ENCODE data around the gene KRT25. TPM values are rescaled to one million over a fixed set of nuclear protein-coding genes. Genes with fewer than 3 reads are reported as not detected.
"Not testable (repeated sequence)": the region's sequence is repeated elsewhere in the genome, so short reads cannot be mapped to it uniquely, and the experiment has no call there.

The KRT25 gene
- polyA plus RNA-seq, 1 donor from 2014 or later: 0.19 TPM

DNA sequence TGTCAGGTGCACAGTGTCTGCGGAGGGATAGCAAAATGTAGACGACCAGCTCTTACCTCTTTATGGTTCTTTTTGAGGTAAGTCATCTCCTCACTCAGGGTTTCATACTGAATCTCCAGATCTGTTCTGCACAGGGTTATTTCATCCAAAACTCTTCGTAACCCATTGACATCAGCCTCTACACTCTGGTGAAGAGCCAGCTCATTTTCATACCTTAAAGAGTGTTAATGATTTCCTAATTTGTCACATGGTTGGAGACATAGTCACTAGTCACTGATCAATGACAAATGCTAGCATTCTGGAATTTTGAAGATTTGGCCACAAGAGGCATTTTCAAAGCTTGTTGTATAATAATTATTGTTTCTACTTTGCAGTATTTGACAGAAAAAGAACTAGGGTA is 1.3 kb downstream of the KRT25 start:
- Histone ChIP-seq H3K27me3 (ENCODE audit: insufficient read depth, low read depth, low read length) (no peaks in the 10 kb centered on the region), H2AFZ (ENCODE audit: low read depth, low read length) (no peak overlapping the region), H3K4me2 (ENCODE audit: low read length) (no peak overlapping the region), H4K20me1 (ENCODE audit: insufficient read depth) (no peaks in the 10 kb centered on the region), H3K9ac (ENCODE audit: low read length) (no peak overlapping the region), H3K9me2 (ENCODE audit: insufficient read depth, low read length) (no peaks in the 10 kb centered on the region), H3K36me3 (ENCODE audit: insufficient read depth, low read length) (no peaks in the 10 kb centered on the region), H3K9me3 (ENCODE audit: low read length) (no peaks in the 10 kb centered on the region), H3F3A (ENCODE audit: insufficient read depth, low read length, poor library complexity, severe bottlenecking) (no peaks in the 10 kb centered on the region), H3K4me3 (ENCODE audit: low read length) (no peak overlapping the region), H3K27ac (ENCODE audit: low read length) (no peak overlapping the region), H3K79me2 (replicated peaks; ENCODE audit: insufficient read depth, low read length) (no peaks in the 10 kb centered on the region)
- TF ChIP-seq RAD21 (conservative IDR thresholded peaks at IDR 0.05): no peak
- TF ChIP-seq MXI1 (conservative IDR thresholded peaks at IDR 0.05; ENCODE audit: poor library complexity, severe bottlenecking): no peak
- TF ChIP-seq, protein P1, sequence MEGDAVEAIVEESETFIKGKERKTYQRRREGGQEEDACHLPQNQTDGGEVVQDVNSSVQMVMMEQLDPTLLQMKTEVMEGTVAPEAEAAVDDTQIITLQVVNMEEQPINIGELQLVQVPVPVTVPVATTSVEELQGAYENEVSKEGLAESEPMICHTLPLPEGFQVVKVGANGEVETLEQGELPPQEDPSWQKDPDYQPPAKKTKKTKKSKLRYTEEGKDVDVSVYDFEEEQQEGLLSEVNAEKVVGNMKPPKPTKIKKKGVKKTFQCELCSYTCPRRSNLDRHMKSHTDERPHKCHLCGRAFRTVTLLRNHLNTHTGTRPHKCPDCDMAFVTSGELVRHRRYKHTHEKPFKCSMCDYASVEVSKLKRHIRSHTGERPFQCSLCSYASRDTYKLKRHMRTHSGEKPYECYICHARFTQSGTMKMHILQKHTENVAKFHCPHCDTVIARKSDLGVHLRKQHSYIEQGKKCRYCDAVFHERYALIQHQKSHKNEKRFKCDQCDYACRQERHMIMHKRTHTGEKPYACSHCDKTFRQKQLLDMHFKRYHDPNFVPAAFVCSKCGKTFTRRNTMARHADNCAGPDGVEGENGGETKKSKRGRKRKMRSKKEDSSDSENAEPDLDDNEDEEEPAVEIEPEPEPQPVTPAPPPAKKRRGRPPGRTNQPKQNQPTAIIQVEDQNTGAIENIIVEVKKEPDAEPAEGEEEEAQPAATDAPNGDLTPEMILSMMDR (IDR thresholded peaks at IDR 0.05; ENCODE audit: poor library complexity, severe bottlenecking): no peak
- no peak for TF ChIP-seq EZH2 (IDR thresholded peaks at IDR 0.05; ENCODE audit: borderline replicate concordance, insufficient read depth, low read length, poor library complexity, severe bottlenecking)
- no peak for TF ChIP-seq SMC3 (conservative IDR thresholded peaks at IDR 0.05; ENCODE audit: poor library complexity)

DNA sequence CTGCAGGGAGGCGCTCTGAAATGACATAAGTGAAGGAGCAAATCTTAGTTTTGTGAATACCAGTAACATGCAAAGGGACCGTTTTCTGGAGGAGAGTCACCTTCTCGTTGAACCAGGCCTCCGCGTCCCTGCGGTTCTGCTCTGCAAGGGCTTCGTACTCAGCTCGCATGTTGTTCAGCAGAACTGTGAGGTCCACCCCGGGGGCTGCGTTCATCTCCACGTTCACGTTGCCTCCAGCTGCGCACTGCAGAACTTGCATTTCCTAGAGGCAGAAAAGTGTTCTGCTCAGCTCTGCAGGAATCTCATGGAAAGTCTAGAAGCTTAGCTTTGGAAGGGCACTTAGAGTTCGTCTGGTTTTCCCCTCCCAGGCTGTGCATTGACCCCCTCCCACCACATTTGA is 4.1 kb downstream of the KRT25 start:
- Histone ChIP-seq H3K9me3 (ENCODE audit: low read length) (no peaks in the 10 kb centered on the region), H3K27ac (ENCODE audit: low read length) (no peak overlapping the region), H3K4me3 (ENCODE audit: low read length) (no peak overlapping the region), H3K27me3 (ENCODE audit: insufficient read depth, low read depth, low read length) (no peaks in the 10 kb centered on the region), H3K4me2 (ENCODE audit: low read length) (no peak overlapping the region), H3K36me3 (ENCODE audit: insufficient read depth, low read length) (no peaks in the 10 kb centered on the region), H3K9ac (ENCODE audit: low read length) (no peak overlapping the region), H2AFZ (ENCODE audit: low read depth, low read length) (no peak overlapping the region), H3K79me2 (replicated peaks; ENCODE audit: insufficient read depth, low read length) (no peaks in the 10 kb centered on the region), H4K20me1 (ENCODE audit: insufficient read depth) (no peaks in the 10 kb centered on the region), H3F3A (ENCODE audit: insufficient read depth, low read length, poor library complexity, severe bottlenecking) (no peaks in the 10 kb centered on the region), H3K9me2 (ENCODE audit: insufficient read depth, low read length) (no peaks in the 10 kb centered on the region)
- no peak for TF ChIP-seq MXI1 (conservative IDR thresholded peaks at IDR 0.05; ENCODE audit: poor library complexity, severe bottlenecking)

DNA sequence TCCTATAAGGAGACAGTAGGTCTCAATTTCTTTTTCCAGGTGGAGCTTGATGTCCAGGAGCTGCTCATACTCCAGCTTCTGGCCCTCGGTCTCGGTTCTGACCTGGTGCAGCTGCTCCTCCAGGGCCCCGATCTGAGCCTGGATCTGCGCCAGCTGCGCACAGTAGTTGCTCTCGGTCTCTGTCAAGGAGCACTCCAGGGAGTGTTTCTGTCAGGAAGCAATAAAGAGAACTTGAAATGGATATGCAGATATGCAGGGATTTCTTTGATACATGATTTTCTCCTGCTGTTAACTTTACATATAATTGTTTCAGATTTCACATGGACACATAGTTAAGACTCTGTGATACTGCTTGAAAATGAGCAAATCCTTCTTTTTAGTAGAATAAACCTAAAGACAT is 4.7 kb downstream of the KRT25 start:
- Histone ChIP-seq H3K4me3 (ENCODE audit: low read length) (no peak overlapping the region), H3K4me2 (ENCODE audit: low read length) (no peak overlapping the region), H3K27ac (ENCODE audit: low read length) (no peak overlapping the region), H3K27me3 (ENCODE audit: insufficient read depth, low read depth, low read length) (no peaks in the 10 kb centered on the region), H3K36me3 (ENCODE audit: insufficient read depth, low read length) (no peaks in the 10 kb centered on the region), H2AFZ (ENCODE audit: low read depth, low read length) (no peak overlapping the region), H4K20me1 (ENCODE audit: insufficient read depth) (no peaks in the 10 kb centered on the region), H3F3A (ENCODE audit: insufficient read depth, low read length, poor library complexity, severe bottlenecking) (no peaks in the 10 kb centered on the region), H3K9me2 (ENCODE audit: insufficient read depth, low read length) (no peaks in the 10 kb centered on the region), H3K79me2 (replicated peaks; ENCODE audit: insufficient read depth, low read length) (no peaks in the 10 kb centered on the region), H3K9me3 (ENCODE audit: low read length) (no peaks in the 10 kb centered on the region), H3K9ac (ENCODE audit: low read length) (no peak overlapping the region)
- TF ChIP-seq EZH2 (IDR thresholded peaks at IDR 0.05; ENCODE audit: borderline replicate concordance, insufficient read depth, low read length, poor library complexity, severe bottlenecking) (no peak), MXI1 (conservative IDR thresholded peaks at IDR 0.05; ENCODE audit: poor library complexity, severe bottlenecking) (no peak), EP300 (conservative IDR thresholded peaks at IDR 0.05; ENCODE audit: poor library complexity, severe bottlenecking) (no peak), TAF1 (IDR thresholded peaks at IDR 0.05; ENCODE audit: low read depth) (no peak), POLR2AphosphoS5 (IDR thresholded peaks at IDR 0.05) (no peak), RAD21 (conservative IDR thresholded peaks at IDR 0.05) (no peak)
- TF ChIP-seq, protein P1 (IDR thresholded peaks at IDR 0.05; ENCODE audit: poor library complexity, severe bottlenecking): no peak
- TF ChIP-seq, protein P2, sequence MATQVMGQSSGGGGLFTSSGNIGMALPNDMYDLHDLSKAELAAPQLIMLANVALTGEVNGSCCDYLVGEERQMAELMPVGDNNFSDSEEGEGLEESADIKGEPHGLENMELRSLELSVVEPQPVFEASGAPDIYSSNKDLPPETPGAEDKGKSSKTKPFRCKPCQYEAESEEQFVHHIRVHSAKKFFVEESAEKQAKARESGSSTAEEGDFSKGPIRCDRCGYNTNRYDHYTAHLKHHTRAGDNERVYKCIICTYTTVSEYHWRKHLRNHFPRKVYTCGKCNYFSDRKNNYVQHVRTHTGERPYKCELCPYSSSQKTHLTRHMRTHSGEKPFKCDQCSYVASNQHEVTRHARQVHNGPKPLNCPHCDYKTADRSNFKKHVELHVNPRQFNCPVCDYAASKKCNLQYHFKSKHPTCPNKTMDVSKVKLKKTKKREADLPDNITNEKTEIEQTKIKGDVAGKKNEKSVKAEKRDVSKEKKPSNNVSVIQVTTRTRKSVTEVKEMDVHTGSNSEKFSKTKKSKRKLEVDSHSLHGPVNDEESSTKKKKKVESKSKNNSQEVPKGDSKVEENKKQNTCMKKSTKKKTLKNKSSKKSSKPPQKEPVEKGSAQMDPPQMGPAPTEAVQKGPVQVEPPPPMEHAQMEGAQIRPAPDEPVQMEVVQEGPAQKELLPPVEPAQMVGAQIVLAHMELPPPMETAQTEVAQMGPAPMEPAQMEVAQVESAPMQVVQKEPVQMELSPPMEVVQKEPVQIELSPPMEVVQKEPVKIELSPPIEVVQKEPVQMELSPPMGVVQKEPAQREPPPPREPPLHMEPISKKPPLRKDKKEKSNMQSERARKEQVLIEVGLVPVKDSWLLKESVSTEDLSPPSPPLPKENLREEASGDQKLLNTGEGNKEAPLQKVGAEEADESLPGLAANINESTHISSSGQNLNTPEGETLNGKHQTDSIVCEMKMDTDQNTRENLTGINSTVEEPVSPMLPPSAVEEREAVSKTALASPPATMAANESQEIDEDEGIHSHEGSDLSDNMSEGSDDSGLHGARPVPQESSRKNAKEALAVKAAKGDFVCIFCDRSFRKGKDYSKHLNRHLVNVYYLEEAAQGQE (IDR thresholded peaks at IDR 0.05; ENCODE audit: borderline replicate concordance): no peak

DNA sequence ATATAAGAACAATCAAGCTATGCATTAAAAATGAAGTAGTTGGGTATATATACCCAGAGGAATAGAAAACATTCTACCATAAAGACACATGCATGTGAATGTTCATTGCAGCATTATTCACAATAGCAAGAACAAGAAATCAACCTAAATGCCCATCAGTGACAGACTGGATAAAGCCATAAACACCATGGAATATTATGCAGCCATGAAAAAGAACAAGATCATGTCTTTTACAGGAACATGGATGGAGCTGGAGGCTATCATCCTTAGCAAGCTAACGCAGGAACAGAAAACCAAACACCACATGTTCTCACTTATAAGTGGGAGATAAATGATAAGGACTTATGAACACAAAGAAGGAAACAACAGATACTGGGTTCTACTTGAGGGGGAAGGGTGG is 6.5 kb downstream of the KRT25 start:
- not testable (repeated sequence) for H3K4me2 ChIP-seq (ENCODE audit: low read length); H3K27ac ChIP-seq (ENCODE audit: low read length); H3K9me3 ChIP-seq (ENCODE audit: low read length); H3K4me3 ChIP-seq (ENCODE audit: low read length); H4K20me1 ChIP-seq (ENCODE audit: insufficient read depth); H3K79me2 ChIP-seq (replicated peaks; ENCODE audit: insufficient read depth, low read length); H3K9ac ChIP-seq (ENCODE audit: low read length); H2AFZ ChIP-seq (ENCODE audit: low read depth, low read length); H3K36me3 ChIP-seq (ENCODE audit: insufficient read depth, low read length); H3K9me2 ChIP-seq (ENCODE audit: insufficient read depth, low read length); H3F3A ChIP-seq (ENCODE audit: insufficient read depth, low read length, poor library complexity, severe bottlenecking); H3K27me3 ChIP-seq (ENCODE audit: insufficient read depth, low read depth, low read length)
